Lower lobe of right lung (tissue), 2 donors: ENCODE results near the gene GAGE12J. TPM values are rescaled to one million over a fixed set of nuclear protein-coding genes. Genes with fewer than 3 reads are reported as not detected.

Experiments used
- ATAC-seq, 2 donors: fragments of 200-7000 bp; cut with Tn5 transposase; one replicate each; pipeline ENCODE4 v1.9.1; 2020 to 2022; ENCODE audit warnings: mild to moderate bottlenecking in 2 of 2, moderate library complexity in 2 of 2
- DNase-seq: peaks from one replicate; pipeline ENCODE4 v3.0.0-alpha.2; 2020
- H3K27ac ChIP-seq: fragments of 200-600 bp; one replicate; pipeline ENCODE4 v1.8.0; 2022
- H3K27me3 ChIP-seq: fragments of 200-600 bp; one replicate; pipeline ENCODE4 v1.8.0; 2022; ENCODE audit warnings: low read depth
- H3K36me3 ChIP-seq: fragments of 200-600 bp; one replicate; pipeline ENCODE4 v1.8.0; 2022; ENCODE audit warnings: mild to moderate bottlenecking
- H3K4me1 ChIP-seq: fragments of 200-600 bp; one replicate; pipeline ENCODE4 v1.8.0; 2022
- H3K4me3 ChIP-seq: fragments of 200-600 bp; one replicate; pipeline ENCODE4 v1.8.0; 2022; ENCODE audit warnings: mild to moderate bottlenecking
- H3K9me3 ChIP-seq: fragments of 200-600 bp; one replicate; pipeline ENCODE4 v1.8.0; 2022
- CTCF ChIP-seq: fragments of 200-600 bp; IDR thresholded peaks from one replicate; pipeline ENCODE4 v1.8.0; 2022; ENCODE audit warnings: antibody characterized with exemption, mild to moderate bottlenecking
- intact Hi-C: fragments of 100-400 bp; cut with DNase I; formaldehyde crosslinking; loops from one replicate; pipeline ENCODE4 v1.11.0; 2022
- total RNA-seq: library from RNA; stranded (reverse); fragmentation: NEBNext Ultra II Directional; extraction: Animal tissue kit (Norgen Biotek cat#: 25700); gene quantifications from one replicate; pipeline ENCODE4 v1.2.1, GENCODE V29; 2021
- donor health status: DM: no; HTN: yes; CAD: no; lungs with severe emphysema.

Gene GAGE12J
- total RNA-seq, 1 donor from 2014 or later, result not detected

GRCh38 chrX:49278081-49278480 is 43.8 kb upstream of the GAGE12J start:
- Histone ChIP-seq H3K36me3 (no peaks in the 10 kb centered on the region), H3K27me3 (no peaks in the 10 kb centered on the region), H3K4me1 (peaks cover 9% of the 10 kb centered on the region), H3K9me3 (no peaks in the 10 kb centered on the region), H3K27ac (no peak overlapping the region), H3K4me3 (no peak overlapping the region)
- intact Hi-C loops, result no loop called here
- no peak for TF ChIP-seq CTCF
- DNase-seq, result no peak
- no peak for ATAC-seq

GRCh38 chrX:49282647-49283011 is 39.2 kb upstream of the GAGE12J start:
- TF ChIP-seq CTCF, result no peak
- no peak for ATAC-seq
- no peak for DNase-seq

GRCh38 chrX:49284212-49284611 is 37.6 kb upstream of the GAGE12J start:
- no peak overlapping the region for H3K27ac ChIP-seq
- H3K9me3 ChIP-seq, result no peaks in the 10 kb centered on the region
- intact Hi-C loops, result no loop called here
- H3K27me3 ChIP-seq, result no peaks in the 10 kb centered on the region
- TF ChIP-seq CTCF, result no peak
- no peak for ATAC-seq
- no peaks in the 10 kb centered on the region for H3K4me1 ChIP-seq
- no peaks in the 10 kb centered on the region for H3K36me3 ChIP-seq
- no peak for DNase-seq
- H3K4me3 ChIP-seq, result no peak overlapping the region

More at GRCh38 chrX:49282647-49283011, 39.2 kb upstream of the GAGE12J start:
- Histone ChIP-seq H3K27me3 (no peaks in the 10 kb centered on the region), H3K36me3 (no peaks in the 10 kb centered on the region), H3K9me3 (no peaks in the 10 kb centered on the region), H3K27ac (no peak overlapping the region), H3K4me3 (no peak overlapping the region), H3K4me1 (no peaks in the 10 kb centered on the region)
- intact Hi-C loops, result no loop called here

- DNase-seq (no peak), ATAC-seq (no peak)
- Histone ChIP-seq H3K4me3 (no peak overlapping the region), H3K36me3 (no peaks in the 10 kb centered on the region), H3K27me3 (no peaks in the 10 kb centered on the region), H3K27ac (no peak overlapping the region), H3K4me1 (no peaks in the 10 kb centered on the region), H3K9me3 (no peaks in the 10 kb centered on the region)
- no peak for TF ChIP-seq CTCF
- intact Hi-C loops, result no loop called here
Measured at GRCh38 chrX:49286136-49286535, 35.7 kb upstream of the GAGE12J start.

GRCh38 chrX:49286581-49286980 is 35.3 kb upstream of the GAGE12J start:
- ATAC-seq, result no peak
- Histone ChIP-seq H3K9me3 (no peaks in the 10 kb centered on the region), H3K4me1 (no peaks in the 10 kb centered on the region), H3K36me3 (no peaks in the 10 kb centered on the region), H3K27me3 (no peaks in the 10 kb centered on the region), H3K27ac (no peak overlapping the region), H3K4me3 (no peak overlapping the region)
- no peak for TF ChIP-seq CTCF
- no peak for DNase-seq
- intact Hi-C loops, result no loop called here

GRCh38 chrX:49287665-49288064 is 34.2 kb upstream of the GAGE12J start:
- Histone ChIP-seq H3K4me3 (no peak overlapping the region), H3K27ac (no peak overlapping the region), H3K36me3 (no peaks in the 10 kb centered on the region), H3K4me1 (no peaks in the 10 kb centered on the region), H3K9me3 (no peaks in the 10 kb centered on the region), H3K27me3 (no peaks in the 10 kb centered on the region)
- DNase-seq (no peak), ATAC-seq (no peak)
- intact Hi-C loops, result no loop called here
- no peak for TF ChIP-seq CTCF
